BJ (cell line): ENCODE data around the gene SPACA4. TPM values are rescaled to one million over a fixed set of nuclear protein-coding genes. Genes with fewer than 3 reads are reported as not detected.

ENCODE experiments used
- CTCF ChIA-PET: fragments of 350-600 bp; formaldehyde crosslinking; extraction: SDS; loops from one replicate; lab custom pipeline; 2021; ENCODE audit warnings: antibody characterized with exemption, inconsistent platforms; lab: Yijun Ruan, JAX
- POLR2A ChIA-PET: fragments of 300-600 bp; sonication (Branson Sonifier 250); formaldehyde crosslinking; extraction: SDS; loops from one replicate; lab custom pipeline; 2021; ENCODE audit warnings: antibody characterized with exemption; lab: Charles Lee
- DNase-seq: peaks from one replicate; pipeline ENCODE4 v3.0.0-alpha.2; 2011; ENCODE audit warnings: low read depth
- H3K27me3 ChIP-seq: 2 replicates; pipeline ENCODE4 v1.6.0; 2011; ENCODE audit warnings: low read length; ENCODE audit not compliant: control insufficient read depth, insufficient read depth
- H3K36me3 ChIP-seq: 2 replicates; pipeline ENCODE4 v1.5.1; 2011; ENCODE audit warnings: low read length; ENCODE audit not compliant: control insufficient read depth, insufficient read depth
- H3K4me3 ChIP-seq: 2 replicates; pipeline ENCODE4 v1.5.1; 2011; ENCODE audit warnings: low read depth, mild to moderate bottlenecking, control low read depth, low read length
- polyA plus RNA-seq: library from polyadenylated mRNA; depleted of rRNA; stranded (reverse); fragments of >200 nt; gene quantifications from 2 replicates; pipeline ENCODE4 v1.2.3, GENCODE V29; 2011; rRNA removed
- TF ChIP-seq, protein P1 (sequence below): IDR thresholded peaks from 2 replicates; pipeline ENCODE4 v1.5.1; 2011; ENCODE audit warnings: low read depth, mild to moderate bottlenecking, control low read depth, inconsistent platforms, low read length, moderate library complexity; ENCODE audit not compliant: insufficient read depth

SPACA4 gene
- polyA plus RNA-seq, 1 experiment: not detected

DNA sequence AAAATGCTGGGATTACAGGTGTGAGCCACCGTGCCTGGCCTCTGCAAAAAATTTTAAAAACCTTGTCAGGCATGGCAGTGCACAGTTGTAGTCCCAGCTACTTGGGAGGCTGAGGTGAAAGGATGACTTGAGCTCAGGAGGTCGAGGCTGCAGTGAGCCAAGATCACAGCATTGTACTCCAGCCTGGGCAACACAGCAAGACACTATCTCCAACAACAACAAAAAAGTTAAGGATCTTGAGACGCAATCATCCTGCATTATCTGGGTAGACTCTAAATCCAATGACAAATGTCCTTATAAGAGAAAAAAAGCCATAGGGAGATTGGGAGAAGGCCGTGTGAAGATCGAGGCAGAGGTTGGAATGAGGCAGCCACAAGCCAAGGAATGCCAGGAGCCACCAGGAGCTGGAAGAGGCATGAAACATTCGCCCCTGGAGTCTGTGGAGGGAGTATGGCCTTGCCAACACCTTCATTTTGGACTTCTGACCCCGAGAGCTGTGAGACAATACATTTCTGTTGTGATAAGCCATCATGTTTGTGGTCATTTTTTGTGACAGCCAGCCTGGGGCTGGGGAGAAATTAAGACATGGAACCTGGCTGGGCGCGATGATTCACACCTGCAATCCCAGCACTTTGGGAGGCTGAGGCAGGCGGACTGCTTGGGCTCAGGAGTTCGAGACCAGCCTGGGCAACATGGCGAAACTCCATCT lies 44.6 kb downstream of the SPACA4 start:
- ChIA-PET POLR2A (no interaction called here), CTCF (interaction anchor here (1.2 kb wide), 1 partner anchor 23 kb away, joined by 3 read pairs; no protein-coding TSS in a partner anchor)
- Histone ChIP-seq H3K36me3 (no peaks in the 10 kb centered on the region), H3K4me3 (no peak overlapping the region), H3K27me3 (peaks cover 2% of the 10 kb centered on the region; the same call in 1 of the 2 replicates)
- TF ChIP-seq, protein P1, sequence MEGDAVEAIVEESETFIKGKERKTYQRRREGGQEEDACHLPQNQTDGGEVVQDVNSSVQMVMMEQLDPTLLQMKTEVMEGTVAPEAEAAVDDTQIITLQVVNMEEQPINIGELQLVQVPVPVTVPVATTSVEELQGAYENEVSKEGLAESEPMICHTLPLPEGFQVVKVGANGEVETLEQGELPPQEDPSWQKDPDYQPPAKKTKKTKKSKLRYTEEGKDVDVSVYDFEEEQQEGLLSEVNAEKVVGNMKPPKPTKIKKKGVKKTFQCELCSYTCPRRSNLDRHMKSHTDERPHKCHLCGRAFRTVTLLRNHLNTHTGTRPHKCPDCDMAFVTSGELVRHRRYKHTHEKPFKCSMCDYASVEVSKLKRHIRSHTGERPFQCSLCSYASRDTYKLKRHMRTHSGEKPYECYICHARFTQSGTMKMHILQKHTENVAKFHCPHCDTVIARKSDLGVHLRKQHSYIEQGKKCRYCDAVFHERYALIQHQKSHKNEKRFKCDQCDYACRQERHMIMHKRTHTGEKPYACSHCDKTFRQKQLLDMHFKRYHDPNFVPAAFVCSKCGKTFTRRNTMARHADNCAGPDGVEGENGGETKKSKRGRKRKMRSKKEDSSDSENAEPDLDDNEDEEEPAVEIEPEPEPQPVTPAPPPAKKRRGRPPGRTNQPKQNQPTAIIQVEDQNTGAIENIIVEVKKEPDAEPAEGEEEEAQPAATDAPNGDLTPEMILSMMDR: no peak
- no peak for DNase-seq

DNA sequence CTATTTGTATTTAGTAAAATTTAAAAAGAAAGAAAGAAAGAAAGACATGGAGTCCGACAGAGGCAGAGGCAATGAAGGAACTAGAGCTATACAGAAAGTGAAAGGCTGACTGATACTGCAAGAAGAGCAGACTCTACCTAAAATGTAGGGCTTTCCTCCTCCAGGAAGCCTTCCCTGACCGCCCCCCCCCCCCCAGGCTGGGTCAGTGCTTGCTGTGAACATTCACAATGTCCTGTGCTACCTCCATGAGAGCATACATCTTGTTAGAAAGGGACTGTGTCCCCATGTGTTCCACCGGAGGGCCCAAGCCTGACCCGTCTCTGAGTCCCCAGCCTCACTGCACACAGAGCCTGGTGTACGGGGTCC lies 45.1 kb downstream of the SPACA4 start:
- CTCF ChIA-PET: no interaction called here
- H3K4me3 ChIP-seq: no peak overlapping the region
- TF ChIP-seq, protein P1: no peak
- H3K27me3 ChIP-seq: peaks cover 2% of the 10 kb centered on the region; the same call in 1 of the 2 replicates
- DNase-seq: no peak
- H3K36me3 ChIP-seq: no peaks in the 10 kb centered on the region
- POLR2A ChIA-PET: no interaction called here

GRCh38 chr19:48654299-48655059 lies 47.9 kb downstream of the SPACA4 start:
- no peak overlapping the region for H3K4me3 ChIP-seq
- ChIA-PET CTCF (interaction anchor here (0.7 kb wide), 1 partner anchor 134 kb away, joined by 3 read pairs; no protein-coding TSS in a partner anchor), POLR2A (no interaction called here)
- H3K36me3 ChIP-seq: no peaks in the 10 kb centered on the region
- H3K27me3 ChIP-seq: peaks cover 2% of the 10 kb centered on the region; the same call in 1 of the 2 replicates
- no peak for DNase-seq
- TF ChIP-seq, protein P1: no peak

- TF ChIP-seq, protein P1: no peak
- peaks cover under 1% of the 10 kb centered on the region; the same call in 1 of the 2 replicates for H3K27me3 ChIP-seq
- ChIA-PET POLR2A (no interaction called here), CTCF (interaction anchor here (1.2 to 1.4 kb wide), 2 partner anchors 11 kb away, joined by 3 to 6 read pairs; partner anchors contain the start of gene CA11)
- H3K4me3 ChIP-seq: no peak overlapping the region
- H3K36me3 ChIP-seq: no peaks in the 10 kb centered on the region
- peak; percentile 77 for DNase-seq
These were observed 50.4 kb downstream of the SPACA4 start for GRCh38 chr19:48656840-48657474.

Other genes starting within 250 kb of the SPACA4 start
- 5.7 and 9.9 TPM in 2 replicates for gene TMEM143, start 242.8 kb upstream of the SPACA4 start, polyA plus RNA-seq
- gene SYNGR4, start 242.4 kb upstream of the SPACA4 start, polyA plus RNA-seq: not detected in 2 replicates
- gene KDELR1, start 215.2 kb upstream of the SPACA4 start, polyA plus RNA-seq: 237 and 273 TPM in 2 replicates
- gene GRIN2D, start 213.1 kb upstream of the SPACA4 start, polyA plus RNA-seq: 0.36 and 0.64 TPM in 2 replicates
- gene GRWD1, start 160.8 kb upstream of the SPACA4 start, polyA plus RNA-seq: 13.9 and 20.0 TPM in 2 replicates
- gene KCNJ14, start 151.2 kb upstream of the SPACA4 start, polyA plus RNA-seq: 0.31 and 0.34 TPM in 2 replicates
- 40.5 and 65.8 TPM in 2 replicates for gene CYTH2, start 137.4 kb upstream of the SPACA4 start, polyA plus RNA-seq
- 0.04 TPM in 1 of 2 replicates, not detected in the other for gene LMTK3, start 94.9 kb upstream of the SPACA4 start, polyA plus RNA-seq
- gene SULT2B1, start 54.6 kb upstream of the SPACA4 start, polyA plus RNA-seq: 0.25 TPM in 1 of 2 replicates, not detected in the other
- 0.16 TPM in 1 of 2 replicates, not detected in the other for gene FAM83E, start 8.3 kb downstream of the SPACA4 start, polyA plus RNA-seq
- gene RPL18, start 12.4 kb downstream of the SPACA4 start, polyA plus RNA-seq: 1,260 and 1,324 TPM in 2 replicates
- gene SPHK2, start 12.8 kb downstream of the SPACA4 start, polyA plus RNA-seq: 5.6 and 9.2 TPM in 2 replicates
- gene DBP, start 30.6 kb downstream of the SPACA4 start, polyA plus RNA-seq: 4.3 and 5.3 TPM in 2 replicates
- gene CA11, start 39.4 kb downstream of the SPACA4 start, polyA plus RNA-seq: 3.0 and 3.2 TPM in 2 replicates
- 0.10 and 0.11 TPM in 2 replicates for gene NTN5, start 66.3 kb downstream of the SPACA4 start, polyA plus RNA-seq
- gene FUT2, start 89.2 kb downstream of the SPACA4 start, polyA plus RNA-seq: not detected in 2 replicates
- gene MAMSTR, start 113.0 kb downstream of the SPACA4 start, polyA plus RNA-seq: 0.86 and 1.5 TPM in 2 replicates
- gene RASIP1, start 133.9 kb downstream of the SPACA4 start, polyA plus RNA-seq: 0.76 and 1.1 TPM in 2 replicates
- gene IZUMO1, start 140.2 kb downstream of the SPACA4 start, polyA plus RNA-seq: not detected in 2 replicates
- gene FUT1, start 145.9 kb downstream of the SPACA4 start, polyA plus RNA-seq: 0.32 and 0.37 TPM in 2 replicates
- gene FGF21, start 148.8 kb downstream of the SPACA4 start, polyA plus RNA-seq: not detected in 2 replicates
- 32.1 and 52.2 TPM in 2 replicates for gene BCAT2, start 204.3 kb downstream of the SPACA4 start, polyA plus RNA-seq
- gene HSD17B14, start 229.7 kb downstream of the SPACA4 start, polyA plus RNA-seq: 7.4 and 7.6 TPM in 2 replicates